ENCODE data around the gene OLR1.
"Not testable (repeated sequence)": the region's sequence is repeated elsewhere in the genome, so short reads cannot be mapped to it uniquely, and the experiment has no call there.

The OLR1 gene

DNA sequence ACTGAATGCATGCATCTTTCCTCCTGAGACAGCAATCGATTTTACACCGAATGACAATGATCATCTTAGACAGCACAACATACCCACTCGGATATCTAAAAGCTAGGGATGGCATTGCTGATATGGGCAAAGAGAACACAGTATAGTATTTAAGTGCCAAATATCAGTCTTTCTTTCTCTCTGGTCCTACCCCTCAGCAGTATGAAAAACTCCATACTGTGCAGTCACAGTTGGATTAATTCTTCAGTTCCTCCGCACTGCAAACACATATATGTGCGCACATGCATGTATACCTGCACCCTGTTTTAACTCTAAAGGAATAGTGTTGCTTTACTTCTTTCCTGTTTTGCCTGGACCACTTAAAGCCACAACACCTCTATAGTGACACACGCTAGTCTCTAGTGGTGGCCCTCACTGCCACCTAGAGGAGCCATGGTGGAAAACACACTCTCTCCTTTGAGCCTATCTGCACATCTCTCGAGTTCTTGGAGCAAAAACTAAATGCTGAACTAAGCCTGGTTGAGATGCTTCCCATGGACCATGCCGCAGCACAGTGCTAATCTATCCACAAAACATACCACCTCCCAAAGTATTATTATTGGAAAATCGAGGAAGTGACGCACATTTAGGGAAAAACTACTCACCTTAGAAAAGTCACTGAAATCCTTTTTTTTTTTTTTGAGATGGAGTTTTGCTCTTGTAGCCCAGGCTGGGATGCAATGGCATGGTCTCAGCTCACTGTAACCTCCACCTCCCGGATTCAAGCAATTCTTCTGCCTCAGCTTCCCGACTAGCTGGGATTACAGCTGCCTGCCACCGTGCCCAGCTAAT, 18.8 kb upstream of the OLR1 start:
- peak; percentile 52 for DNase-seq

DNA sequence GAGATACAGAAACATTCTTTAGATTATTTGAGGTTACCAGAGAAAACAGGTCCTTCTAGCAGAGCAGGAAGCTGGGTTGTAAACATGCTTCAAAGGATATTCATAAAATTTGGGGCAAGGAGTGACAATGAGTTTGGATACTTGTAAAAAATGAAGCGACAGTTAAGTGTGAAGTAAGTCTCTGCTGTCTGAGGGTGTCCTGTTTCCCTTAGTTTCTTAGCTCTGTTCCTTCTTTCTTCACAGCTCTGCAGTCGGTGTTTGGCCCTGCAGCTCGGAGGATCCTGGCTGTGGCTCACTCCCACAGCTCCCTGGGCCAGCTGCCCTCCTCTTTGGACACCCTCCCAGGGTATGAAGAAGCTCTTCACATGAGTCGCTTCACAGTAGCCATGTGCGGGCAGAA, 17.7 kb upstream of the OLR1 start:
- no peak for DNase-seq

GRCh38 chr12:10186958-10187357, 15.0 kb upstream of the OLR1 start:
- DNase-seq = not testable (repeated sequence)

DNA sequence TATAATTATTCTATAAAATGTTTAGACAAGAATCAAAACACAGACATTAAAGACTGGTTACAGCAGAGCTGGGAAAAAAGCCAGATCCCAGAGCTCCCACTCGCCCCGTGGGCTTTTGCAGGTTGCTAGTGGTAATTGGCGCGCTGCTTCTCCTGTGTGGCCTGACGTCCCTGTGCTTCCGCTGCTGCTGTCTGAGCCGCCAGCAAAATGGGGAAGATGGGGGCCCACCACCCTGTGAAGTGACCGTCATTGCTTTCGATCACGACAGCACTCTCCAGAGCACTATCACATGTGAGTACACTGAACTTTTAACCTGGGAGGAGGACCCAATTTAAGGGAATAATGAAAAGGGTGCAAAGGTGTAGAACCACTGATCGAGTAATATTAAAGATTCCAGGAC, 14.4 kb upstream of the OLR1 start:
- DNase-seq = no peak

GRCh38 chr12:10184261-10184843, 12.4 kb upstream of the OLR1 start:
- DNase-seq = no peak

GRCh38 chr12:10182354-10183049, 10.6 kb upstream of the OLR1 start:
- DNase-seq = no peak

GRCh38 chr12:10179776-10180181, 7.8 kb upstream of the OLR1 start:
- no peak for DNase-seq

GRCh38 chr12:10178821-10179220, 6.9 kb upstream of the OLR1 start, which contains the start of gene TMEM52B:
Gene TMEM52B (plus strand): TSS chr12:10179032. CDS start chr12:10179575, 543 bp downstream.
- no peak for DNase-seq

- DNase-seq = no peak
These were observed 4.1 kb upstream of the OLR1 start for GRCh38 chr12:10175846-10176636.

DNA sequence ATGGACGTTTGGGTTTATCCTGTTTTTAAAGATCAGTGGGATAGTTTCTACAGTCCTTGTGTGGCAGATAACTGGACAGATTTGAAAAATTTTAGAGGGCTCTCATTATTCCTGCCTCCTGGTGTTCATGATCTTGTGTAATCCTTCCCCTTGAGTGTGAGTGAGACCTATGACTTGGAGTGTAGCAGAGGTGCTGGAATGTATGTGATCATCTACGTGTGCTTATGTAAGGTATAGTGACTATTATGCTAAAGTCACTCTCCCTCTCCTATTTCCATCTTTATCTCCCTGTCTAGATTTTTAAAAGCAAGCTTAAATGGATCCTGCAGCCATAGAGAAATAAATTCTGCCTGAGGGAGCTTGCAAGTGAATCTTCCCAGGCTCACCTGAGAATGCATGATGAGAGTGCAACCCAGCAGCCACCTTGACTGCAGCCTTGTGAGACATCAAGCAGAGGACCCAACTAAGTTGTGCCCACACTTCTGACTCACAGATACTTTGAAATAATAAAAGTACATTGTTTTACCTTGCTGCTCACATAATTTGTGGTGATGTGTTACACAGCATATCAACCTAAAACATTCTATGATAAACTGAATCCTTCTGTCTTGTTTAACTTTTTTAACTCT, 3.2 kb upstream of the OLR1 start:
- DNase-seq = no peak

DNA sequence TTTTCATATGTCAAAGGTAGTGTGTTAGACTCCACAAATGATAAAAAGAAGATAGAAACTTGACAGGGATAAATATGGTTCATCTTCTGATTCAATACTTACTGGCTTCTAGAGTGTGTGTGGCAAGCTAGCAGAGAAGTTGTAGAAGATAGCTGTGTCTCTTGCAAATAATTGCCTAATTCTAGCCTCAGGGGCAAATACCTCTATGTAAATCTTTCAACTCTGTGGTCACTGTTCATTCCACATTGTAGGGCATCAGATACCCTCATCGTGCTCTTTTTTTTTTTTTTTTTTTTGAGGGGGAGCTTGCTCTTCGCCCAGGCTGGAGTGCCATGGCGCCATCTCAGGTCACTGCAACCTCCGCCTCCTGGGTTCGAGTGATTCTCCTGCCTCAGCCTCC, 1.7 kb downstream of the OLR1 start:
- no peak for DNase-seq

DNA sequence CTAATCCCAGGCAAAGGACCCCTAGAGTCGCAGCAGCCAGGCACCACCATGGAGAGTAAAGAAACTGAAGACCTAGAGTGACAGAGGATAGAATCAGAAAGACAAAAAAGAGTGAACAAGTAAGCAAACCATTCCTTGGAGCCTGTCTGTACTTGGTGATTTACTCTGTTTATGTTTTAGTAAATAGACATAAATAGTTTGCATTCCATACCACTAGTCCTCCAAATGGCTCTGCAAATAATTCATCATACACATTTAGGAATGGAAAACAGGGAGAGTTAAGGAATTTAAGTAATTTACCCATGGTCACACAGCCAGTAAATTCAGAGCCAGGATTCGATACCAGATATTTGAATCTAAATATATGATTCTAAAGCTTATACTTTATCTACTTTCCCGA, 2.8 kb downstream of the OLR1 start:
- DNase-seq = no peak

GRCh38 chr12:10167599-10167998, 4.3 kb downstream of the OLR1 start:
- DNase-seq = no peak

- no peak for DNase-seq
These were observed 6.5 kb downstream of the OLR1 start for GRCh38 chr12:10165421-10165820.

DNA sequence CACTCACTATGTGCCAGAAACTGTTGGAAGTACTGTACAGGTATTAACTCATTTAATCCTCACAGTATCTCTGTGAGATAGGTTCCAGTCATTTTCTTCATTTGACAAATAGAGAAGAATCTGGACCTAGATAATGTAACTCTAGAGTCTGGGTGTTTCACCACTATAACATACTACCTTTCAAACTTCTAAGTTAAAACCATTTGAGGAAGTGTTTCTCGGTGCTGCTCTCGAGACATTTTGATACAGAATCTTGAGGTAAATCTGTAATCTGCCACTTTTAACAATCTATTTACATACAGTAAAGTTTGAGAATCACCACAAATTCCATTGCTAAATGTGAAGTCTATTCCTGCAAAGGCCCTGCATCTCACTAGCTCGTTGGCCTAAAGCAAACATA, 8.8 kb downstream of the OLR1 start:
- DNase-seq = no peak

DNA sequence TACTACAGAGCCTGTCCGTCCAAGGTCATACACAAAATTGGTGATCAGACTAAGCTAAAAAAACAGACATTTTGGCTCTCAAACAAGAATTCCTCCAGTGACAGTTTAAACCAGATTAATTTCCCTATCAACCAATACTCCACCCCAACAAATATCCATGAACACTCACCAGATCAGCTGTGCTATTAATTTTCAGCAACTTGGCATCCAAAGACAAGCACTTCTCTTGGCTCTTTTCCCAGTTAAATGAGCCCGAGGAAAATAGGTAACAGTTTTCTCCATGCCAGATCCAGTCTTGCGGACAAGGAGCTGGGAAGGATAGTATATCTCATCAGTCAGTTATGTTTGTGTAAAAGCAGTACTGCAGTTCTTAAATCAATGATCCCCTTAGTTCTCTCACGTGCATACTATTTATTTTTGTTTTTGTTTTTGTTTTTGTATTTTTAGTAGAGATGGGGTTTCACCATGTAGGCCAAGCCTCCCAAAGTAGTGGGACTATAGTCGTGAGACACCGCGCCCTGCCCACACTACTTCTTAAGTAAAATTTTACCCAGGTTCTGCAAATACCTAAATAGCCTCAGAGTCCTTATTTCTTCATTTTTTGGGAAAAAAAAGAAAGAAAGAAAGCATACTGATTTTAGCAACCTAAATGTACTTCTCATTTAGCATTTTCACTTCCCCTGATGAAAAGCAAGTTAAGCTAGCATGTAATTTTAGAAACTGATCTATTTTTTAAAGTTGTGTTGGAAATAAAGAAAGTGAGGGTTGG, 11.1 kb downstream of the OLR1 start:
- DNase-seq = no peak

GRCh38 chr12:10159280-10159679, 12.7 kb downstream of the OLR1 start:
- DNase-seq = no peak

DNA sequence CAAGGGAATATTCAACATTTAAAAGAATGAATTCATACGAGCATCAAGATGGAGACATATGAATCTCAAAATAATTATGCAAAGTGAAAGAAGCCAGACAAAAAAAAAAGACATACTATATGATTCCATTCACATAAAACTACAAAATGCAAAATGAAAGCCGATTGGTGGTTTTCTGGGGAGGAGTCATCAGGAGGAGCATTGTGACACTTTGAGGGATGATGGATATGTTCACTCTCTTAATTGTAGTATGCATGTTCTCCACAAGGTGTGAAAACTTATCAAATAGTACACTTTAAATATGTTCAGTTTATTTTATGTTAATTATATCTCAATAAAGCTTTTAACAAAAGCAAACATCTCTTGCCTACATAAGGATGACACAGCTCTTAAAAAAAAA, 13.5 kb downstream of the OLR1 start:
- no peak for DNase-seq

GRCh38 chr12:10155966-10156365, 16.0 kb downstream of the OLR1 start:
- no peak for DNase-seq

GRCh38 chr12:10154145-10154496, 17.8 kb downstream of the OLR1 start:
- no peak for DNase-seq

GRCh38 chr12:10153271-10154144, 18.4 kb downstream of the OLR1 start:
- peak; percentile 60 for DNase-seq

Data from NCI-H1092 treated with DMSO at 0.1 percent for 48 hours (cell line).